Measurements from ENCODE around the gene C19orf38. TPM values are rescaled to one million over a fixed set of nuclear protein-coding genes. Genes with fewer than 3 reads are reported as not detected.

C19orf38 gene
- total RNA-seq, 1 experiment from 2014 or later: not detected

DNA sequence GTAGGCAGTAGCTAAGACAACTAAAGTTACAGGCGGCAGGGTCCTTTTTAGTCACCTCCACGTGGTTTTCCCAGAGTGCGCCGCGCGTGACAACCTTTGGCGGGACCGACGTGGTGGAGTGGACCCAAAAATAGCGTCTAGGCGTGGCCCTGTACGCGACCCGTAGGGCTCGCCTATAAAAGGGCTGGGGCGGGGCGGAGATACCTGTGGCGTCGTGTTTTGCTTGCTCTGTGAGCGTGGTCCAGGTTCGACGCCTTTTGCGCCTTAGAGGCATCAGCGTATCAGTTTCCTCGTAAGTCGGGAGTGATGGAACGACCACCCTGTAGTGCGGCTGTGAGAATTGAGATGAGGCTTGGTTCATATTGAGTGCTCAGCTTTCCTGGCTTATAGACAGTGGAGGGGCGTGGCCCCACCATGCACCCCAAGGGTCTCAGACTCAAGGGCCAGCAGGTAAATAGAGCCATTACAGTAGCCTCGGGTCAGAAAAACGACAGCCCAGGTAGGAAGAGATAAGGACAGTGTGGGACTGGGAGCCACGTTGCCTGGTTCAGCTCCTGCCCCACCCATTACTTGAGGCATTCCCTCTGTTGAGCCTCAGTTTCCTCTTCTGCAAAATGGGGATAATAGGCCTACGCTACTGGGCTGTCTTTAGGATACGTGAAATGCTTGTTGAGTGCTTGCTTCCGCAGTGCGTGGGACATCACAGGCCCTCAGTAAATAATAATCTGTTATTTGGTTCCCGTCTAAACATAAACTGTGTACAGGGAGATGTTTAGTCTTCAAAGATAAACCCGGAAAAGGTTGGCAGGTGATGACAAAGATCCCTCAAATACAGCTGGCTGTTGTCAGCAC is 11.5 kb upstream of the C19orf38 start:
- POLR2A ChIA-PET: interaction anchor here (0.6 to 1.6 kb wide), 5 partner anchors 10 to 137 kb away, joined by 3 to 9 read pairs (median 5); partner anchors contain the start of gene DNM2
- DNase-seq (ENCODE audit: low spot score) (peak; percentile 67), ATAC-seq (no peak)
- peak overlapping the region; percentile 100 for H3K27ac Mint-ChIP-seq
- H3K27me3 Mint-ChIP-seq (ENCODE audit: low read depth): peaks cover 24% of the 10 kb centered on the region
- peaks cover 13% of the 10 kb centered on the region for H3K4me1 Mint-ChIP-seq
- peaks cover 24% of the 10 kb centered on the region for H3K9me3 Mint-ChIP-seq
- peaks cover 12% of the 10 kb centered on the region; the same call in 1 of the 2 replicates for H3K36me3 Mint-ChIP-seq
- H3K4me3 Mint-ChIP-seq: peak overlapping the region; percentile 85
- CTCF ChIA-PET: interaction anchor here (0.8 to 8.0 kb wide), 16 partner anchors 10 to 420 kb away, joined by 3 to 135 read pairs (median 5); partner anchors contain the start of genes CARM1 and DNM2
- TF ChIP-seq, protein P1, sequence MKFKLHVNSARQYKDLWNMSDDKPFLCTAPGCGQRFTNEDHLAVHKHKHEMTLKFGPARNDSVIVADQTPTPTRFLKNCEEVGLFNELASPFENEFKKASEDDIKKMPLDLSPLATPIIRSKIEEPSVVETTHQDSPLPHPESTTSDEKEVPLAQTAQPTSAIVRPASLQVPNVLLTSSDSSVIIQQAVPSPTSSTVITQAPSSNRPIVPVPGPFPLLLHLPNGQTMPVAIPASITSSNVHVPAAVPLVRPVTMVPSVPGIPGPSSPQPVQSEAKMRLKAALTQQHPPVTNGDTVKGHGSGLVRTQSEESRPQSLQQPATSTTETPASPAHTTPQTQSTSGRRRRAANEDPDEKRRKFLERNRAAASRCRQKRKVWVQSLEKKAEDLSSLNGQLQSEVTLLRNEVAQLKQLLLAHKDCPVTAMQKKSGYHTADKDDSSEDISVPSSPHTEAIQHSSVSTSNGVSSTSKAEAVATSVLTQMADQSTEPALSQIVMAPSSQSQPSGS (CRISPR knock-in tag; IDR thresholded peaks at IDR 0.05; ENCODE audit: borderline replicate concordance, low read depth): peak; percentile 92; the same call in 1 of the 2 replicates
- TF ChIP-seq, protein P2, sequence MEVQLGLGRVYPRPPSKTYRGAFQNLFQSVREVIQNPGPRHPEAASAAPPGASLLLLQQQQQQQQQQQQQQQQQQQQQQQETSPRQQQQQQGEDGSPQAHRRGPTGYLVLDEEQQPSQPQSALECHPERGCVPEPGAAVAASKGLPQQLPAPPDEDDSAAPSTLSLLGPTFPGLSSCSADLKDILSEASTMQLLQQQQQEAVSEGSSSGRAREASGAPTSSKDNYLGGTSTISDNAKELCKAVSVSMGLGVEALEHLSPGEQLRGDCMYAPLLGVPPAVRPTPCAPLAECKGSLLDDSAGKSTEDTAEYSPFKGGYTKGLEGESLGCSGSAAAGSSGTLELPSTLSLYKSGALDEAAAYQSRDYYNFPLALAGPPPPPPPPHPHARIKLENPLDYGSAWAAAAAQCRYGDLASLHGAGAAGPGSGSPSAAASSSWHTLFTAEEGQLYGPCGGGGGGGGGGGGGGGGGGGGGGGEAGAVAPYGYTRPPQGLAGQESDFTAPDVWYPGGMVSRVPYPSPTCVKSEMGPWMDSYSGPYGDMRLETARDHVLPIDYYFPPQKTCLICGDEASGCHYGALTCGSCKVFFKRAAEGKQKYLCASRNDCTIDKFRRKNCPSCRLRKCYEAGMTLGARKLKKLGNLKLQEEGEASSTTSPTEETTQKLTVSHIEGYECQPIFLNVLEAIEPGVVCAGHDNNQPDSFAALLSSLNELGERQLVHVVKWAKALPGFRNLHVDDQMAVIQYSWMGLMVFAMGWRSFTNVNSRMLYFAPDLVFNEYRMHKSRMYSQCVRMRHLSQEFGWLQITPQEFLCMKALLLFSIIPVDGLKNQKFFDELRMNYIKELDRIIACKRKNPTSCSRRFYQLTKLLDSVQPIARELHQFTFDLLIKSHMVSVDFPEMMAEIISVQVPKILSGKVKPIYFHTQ (CRISPR knock-in tag; IDR thresholded peaks at IDR 0.05): 0 out of 2 replicates have a peak, but pooled peaks have one; percentile 31
- TF ChIP-seq ZNF317 (CRISPR knock-in tag; IDR thresholded peaks at IDR 0.05; ENCODE audit: borderline replicate concordance, low read depth) (0 out of 2 replicates have a peak, but pooled peaks have one; percentile 48), NFE2L1 (CRISPR knock-in tag; IDR thresholded peaks at IDR 0.05) (peak; percentile 96), RORB (CRISPR knock-in tag; IDR thresholded peaks at IDR 0.05) (no peak), EMX1 (CRISPR knock-in tag; IDR thresholded peaks at IDR 0.05) (peak; percentile 72; the same call in 1 of the 2 replicates), ZNF416 (CRISPR knock-in tag; IDR thresholded peaks at IDR 0.05) (no peak), FOXP1 (CRISPR knock-in tag; IDR thresholded peaks at IDR 0.05; ENCODE audit: borderline replicate concordance) (peak; percentile 99), JUN (CRISPR knock-in tag; IDR thresholded peaks at IDR 0.05) (peak; percentile 96), ESRRA (CRISPR knock-in tag; IDR thresholded peaks at IDR 0.05; ENCODE audit: borderline replicate concordance) (peak; percentile 95), ELF4 (CRISPR knock-in tag; IDR thresholded peaks at IDR 0.05; ENCODE audit: low read depth) (0 out of 2 replicates have a peak, but pooled peaks have one; percentile 51), SP1 (CRISPR knock-in tag; conservative IDR thresholded peaks at IDR 0.05) (peak; percentile 54; the same call in 1 of the 2 replicates), CREB1 (CRISPR knock-in tag; IDR thresholded peaks at IDR 0.05) (peak; percentile 96)
- TF ChIP-seq, protein P3, sequence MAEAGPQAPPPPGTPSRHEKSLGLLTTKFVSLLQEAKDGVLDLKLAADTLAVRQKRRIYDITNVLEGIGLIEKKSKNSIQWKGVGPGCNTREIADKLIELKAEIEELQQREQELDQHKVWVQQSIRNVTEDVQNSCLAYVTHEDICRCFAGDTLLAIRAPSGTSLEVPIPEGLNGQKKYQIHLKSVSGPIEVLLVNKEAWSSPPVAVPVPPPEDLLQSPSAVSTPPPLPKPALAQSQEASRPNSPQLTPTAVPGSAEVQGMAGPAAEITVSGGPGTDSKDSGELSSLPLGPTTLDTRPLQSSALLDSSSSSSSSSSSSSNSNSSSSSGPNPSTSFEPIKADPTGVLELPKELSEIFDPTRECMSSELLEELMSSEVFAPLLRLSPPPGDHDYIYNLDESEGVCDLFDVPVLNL (CRISPR knock-in tag; IDR thresholded peaks at IDR 0.05; ENCODE audit: borderline replicate concordance, low read depth): peak; percentile 91
- TF ChIP-seq, protein P4, sequence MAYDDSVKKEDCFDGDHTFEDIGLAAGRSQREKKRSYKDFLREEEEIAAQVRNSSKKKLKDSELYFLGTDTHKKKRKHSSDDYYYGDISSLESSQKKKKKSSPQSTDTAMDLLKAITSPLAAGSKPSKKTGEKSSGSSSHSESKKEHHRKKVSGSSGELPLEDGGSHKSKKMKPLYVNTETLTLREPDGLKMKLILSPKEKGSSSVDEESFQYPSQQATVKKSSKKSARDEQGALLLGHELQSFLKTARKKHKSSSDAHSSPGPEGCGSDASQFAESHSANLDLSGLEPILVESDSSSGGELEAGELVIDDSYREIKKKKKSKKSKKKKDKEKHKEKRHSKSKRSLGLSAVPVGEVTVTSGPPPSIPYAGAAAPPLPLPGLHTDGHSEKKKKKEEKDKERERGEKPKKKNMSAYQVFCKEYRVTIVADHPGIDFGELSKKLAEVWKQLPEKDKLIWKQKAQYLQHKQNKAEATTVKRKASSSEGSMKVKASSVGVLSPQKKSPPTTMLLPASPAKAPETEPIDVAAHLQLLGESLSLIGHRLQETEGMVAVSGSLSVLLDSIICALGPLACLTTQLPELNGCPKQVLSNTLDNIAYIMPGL (CRISPR knock-in tag; IDR thresholded peaks at IDR 0.05): peak; percentile 16; the same call in 1 of the 2 replicates
- TF ChIP-seq, protein P5, sequence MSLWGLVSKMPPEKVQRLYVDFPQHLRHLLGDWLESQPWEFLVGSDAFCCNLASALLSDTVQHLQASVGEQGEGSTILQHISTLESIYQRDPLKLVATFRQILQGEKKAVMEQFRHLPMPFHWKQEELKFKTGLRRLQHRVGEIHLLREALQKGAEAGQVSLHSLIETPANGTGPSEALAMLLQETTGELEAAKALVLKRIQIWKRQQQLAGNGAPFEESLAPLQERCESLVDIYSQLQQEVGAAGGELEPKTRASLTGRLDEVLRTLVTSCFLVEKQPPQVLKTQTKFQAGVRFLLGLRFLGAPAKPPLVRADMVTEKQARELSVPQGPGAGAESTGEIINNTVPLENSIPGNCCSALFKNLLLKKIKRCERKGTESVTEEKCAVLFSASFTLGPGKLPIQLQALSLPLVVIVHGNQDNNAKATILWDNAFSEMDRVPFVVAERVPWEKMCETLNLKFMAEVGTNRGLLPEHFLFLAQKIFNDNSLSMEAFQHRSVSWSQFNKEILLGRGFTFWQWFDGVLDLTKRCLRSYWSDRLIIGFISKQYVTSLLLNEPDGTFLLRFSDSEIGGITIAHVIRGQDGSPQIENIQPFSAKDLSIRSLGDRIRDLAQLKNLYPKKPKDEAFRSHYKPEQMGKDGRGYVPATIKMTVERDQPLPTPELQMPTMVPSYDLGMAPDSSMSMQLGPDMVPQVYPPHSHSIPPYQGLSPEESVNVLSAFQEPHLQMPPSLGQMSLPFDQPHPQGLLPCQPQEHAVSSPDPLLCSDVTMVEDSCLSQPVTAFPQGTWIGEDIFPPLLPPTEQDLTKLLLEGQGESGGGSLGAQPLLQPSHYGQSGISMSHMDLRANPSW (CRISPR knock-in tag; conservative IDR thresholded peaks at IDR 0.05; ENCODE audit: low read depth): no peak
- TF ChIP-seq, protein P6, sequence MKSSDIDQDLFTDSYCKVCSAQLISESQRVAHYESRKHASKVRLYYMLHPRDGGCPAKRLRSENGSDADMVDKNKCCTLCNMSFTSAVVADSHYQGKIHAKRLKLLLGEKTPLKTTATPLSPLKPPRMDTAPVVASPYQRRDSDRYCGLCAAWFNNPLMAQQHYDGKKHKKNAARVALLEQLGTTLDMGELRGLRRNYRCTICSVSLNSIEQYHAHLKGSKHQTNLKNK (CRISPR knock-in tag; IDR thresholded peaks at IDR 0.05): no peak
- TF ChIP-seq, protein P7, sequence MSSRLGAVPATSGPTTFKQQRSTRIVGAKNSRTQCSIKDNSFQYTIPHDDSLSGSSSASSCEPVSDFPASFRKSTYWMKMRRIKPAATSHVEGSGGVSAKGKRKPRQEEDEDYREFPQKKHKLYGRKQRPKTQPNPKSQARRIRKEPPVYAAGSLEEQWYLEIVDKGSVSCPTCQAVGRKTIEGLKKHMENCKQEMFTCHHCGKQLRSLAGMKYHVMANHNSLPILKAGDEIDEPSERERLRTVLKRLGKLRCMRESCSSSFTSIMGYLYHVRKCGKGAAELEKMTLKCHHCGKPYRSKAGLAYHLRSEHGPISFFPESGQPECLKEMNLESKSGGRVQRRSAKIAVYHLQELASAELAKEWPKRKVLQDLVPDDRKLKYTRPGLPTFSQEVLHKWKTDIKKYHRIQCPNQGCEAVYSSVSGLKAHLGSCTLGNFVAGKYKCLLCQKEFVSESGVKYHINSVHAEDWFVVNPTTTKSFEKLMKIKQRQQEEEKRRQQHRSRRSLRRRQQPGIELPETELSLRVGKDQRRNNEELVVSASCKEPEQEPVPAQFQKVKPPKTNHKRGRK (CRISPR knock-in tag; IDR thresholded peaks at IDR 0.05; ENCODE audit: borderline replicate concordance): 0 out of 2 replicates have a peak, but pooled peaks have one; percentile 31
- TF ChIP-seq, protein P8, sequence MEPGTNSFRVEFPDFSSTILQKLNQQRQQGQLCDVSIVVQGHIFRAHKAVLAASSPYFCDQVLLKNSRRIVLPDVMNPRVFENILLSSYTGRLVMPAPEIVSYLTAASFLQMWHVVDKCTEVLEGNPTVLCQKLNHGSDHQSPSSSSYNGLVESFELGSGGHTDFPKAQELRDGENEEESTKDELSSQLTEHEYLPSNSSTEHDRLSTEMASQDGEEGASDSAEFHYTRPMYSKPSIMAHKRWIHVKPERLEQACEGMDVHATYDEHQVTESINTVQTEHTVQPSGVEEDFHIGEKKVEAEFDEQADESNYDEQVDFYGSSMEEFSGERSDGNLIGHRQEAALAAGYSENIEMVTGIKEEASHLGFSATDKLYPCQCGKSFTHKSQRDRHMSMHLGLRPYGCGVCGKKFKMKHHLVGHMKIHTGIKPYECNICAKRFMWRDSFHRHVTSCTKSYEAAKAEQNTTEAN (CRISPR knock-in tag; IDR thresholded peaks at IDR 0.05): peak; percentile 91; the same call in 1 of the 2 replicates

All from WTC11 (cell line).